Esophagus squamous epithelium (tissue), 4 donors: Measurements from ENCODE around the gene CHCHD3.

Experiments
- CTCF ChIP-seq, 6 experiments: fragments of 450-650 bp in 4 of 6; fragments of 200-600 bp in 2 of 6; sonication (generic) in 2 of 6; IDR thresholded peaks; one replicate each; pipeline ENCODE4 v1.5.1; 2016 to 2019; ENCODE audit warnings: antibody characterized with exemption in 6 of 6, mild to moderate bottlenecking in 4 of 6, moderate library complexity in 4 of 6
- POLR2A ChIP-seq, 4 donors: fragments of 450-650 bp; IDR thresholded peaks; one replicate each; pipeline ENCODE4 v1.6.1; 2017; ENCODE audit warnings: antibody characterized with exemption in 4 of 4, mild to moderate bottlenecking in 4 of 4, moderate library complexity in 3 of 4

- no peak for TF ChIP-seq CTCF (IDR thresholded peaks at IDR 0.05)
- TF ChIP-seq POLR2A (IDR thresholded peaks at IDR 0.05): no peak
Observed at GRCh38 chr7:133003052-133003910, 78.6 kb downstream of the CHCHD3 start.
